PC-3 (cell line): Measurements from ENCODE around the gene CYS1. TPM values are rescaled to one million over a fixed set of nuclear protein-coding genes. Genes with fewer than 3 reads are reported as not detected.

ENCODE experiments used
- ATAC-seq: fragments of 200-7000 bp; cut with Tn5 transposase; 2 replicates; pipeline ENCODE4 v1.9.1; 2020; ENCODE audit warnings: mild to moderate bottlenecking, moderate library complexity
- BruUV-seq: library from RNA; stranded (reverse); fragments of 400-500 nt; replicated peaks from 2 replicates; lab custom pipeline; 2021; lab: Mats Ljungman, UMichigan
- CTCF ChIA-PET: fragments of 300-600 bp; sonication (Branson Sonifier 250); formaldehyde crosslinking; loops from one replicate; lab custom pipeline; 2022; ENCODE audit warnings: antibody characterized with exemption; lab: Charles Lee
- POLR2A ChIA-PET: fragments of 300-600 bp; sonication (Branson Sonifier 250); formaldehyde crosslinking; loops from one replicate; lab custom pipeline; 2022; ENCODE audit warnings: antibody characterized with exemption; ENCODE audit not compliant: unreplicated experiment; lab: Charles Lee
- DNase-seq: peaks from one replicate; pipeline ENCODE4 v3.0.0-alpha.2; 2015
- H2AFZ ChIP-seq: fragments of 300-600 bp; sonication (generic); 2 replicates; pipeline ENCODE4 v1.6.0; 2016; ENCODE audit warnings: antibody characterized with exemption, low read length
- H3F3A ChIP-seq: fragments of 300-600 bp; sonication (generic); one replicate; pipeline ENCODE4 v1.6.0; 2017; ENCODE audit warnings: antibody characterized with exemption, low read length, control low read depth, mild to moderate bottlenecking; ENCODE audit not compliant: unreplicated experiment
- H3K27ac ChIP-seq: fragments of 300-600 bp; sonication (generic); 2 replicates; pipeline ENCODE4 v1.5.1; 2016; ENCODE audit warnings: mild to moderate bottlenecking, low read length
- H3K27me3 ChIP-seq: fragments of 300-600 bp; sonication (generic); 2 replicates; pipeline ENCODE4 v1.6.1; 2016; ENCODE audit warnings: low read length, mixed read lengths
- H3K36me3 ChIP-seq: fragments of 300-600 bp; sonication (generic); 2 replicates; pipeline ENCODE4 v1.6.1; 2016; ENCODE audit warnings: low read depth, mixed run types, low read length, mixed read lengths
- H3K4me1 ChIP-seq: fragments of 300-600 bp; sonication (generic); 2 replicates; pipeline ENCODE4 v1.5.1; 2016; ENCODE audit warnings: low read length; ENCODE audit not compliant: insufficient read depth
- H3K4me2 ChIP-seq: fragments of 300-600 bp; sonication (generic); 2 replicates; pipeline ENCODE4 v1.6.0; 2016; ENCODE audit warnings: low read length
- H3K4me3 ChIP-seq: fragments of 300-600 bp; sonication (generic); 2 replicates; pipeline ENCODE4 v1.5.1; 2016; ENCODE audit warnings: mild to moderate bottlenecking, low read length, mixed read lengths
- H3K79me2 ChIP-seq: fragments of 300-600 bp; sonication (generic); 2 replicates; pipeline ENCODE4 v1.6.1; 2017; ENCODE audit warnings: low read length, mixed read lengths
- H3K9ac ChIP-seq: fragments of 300-600 bp; sonication (generic); 2 replicates; pipeline ENCODE4 v1.6.0; 2016; ENCODE audit warnings: mild to moderate bottlenecking, low read length
- H3K9me2 ChIP-seq: fragments of 300-600 bp; sonication (generic); replicated peaks from 2 replicates; pipeline ENCODE4 v1.6.1; 2016; ENCODE audit warnings: mixed run types, low read length, mixed read lengths
- H3K9me3 ChIP-seq: fragments of 300-600 bp; sonication (generic); 2 replicates; pipeline ENCODE4 v1.6.1; 2016; ENCODE audit warnings: low read length, mixed read lengths
- H4K20me1 ChIP-seq: fragments of 300-600 bp; sonication (generic); 2 replicates; pipeline ENCODE4 v1.6.1; 2016; ENCODE audit warnings: low read length, mixed read lengths
- EZH2 ChIP-seq: fragments of 300-600 bp; sonication (generic); IDR thresholded peaks from one replicate; pipeline ENCODE4 v1.6.1; 2017; ENCODE audit warnings: antibody characterized with exemption, mild to moderate bottlenecking, low read length; ENCODE audit not compliant: unreplicated experiment
- EZH2phosphoT487 ChIP-seq: fragments of 300-600 bp; sonication (generic); IDR thresholded peaks from 2 replicates; pipeline ENCODE4 v1.6.1; 2018; ENCODE audit warnings: mild to moderate bottlenecking, antibody characterized with exemption, low read length, borderline replicate concordance
- intact Hi-C: fragments of 100-400 bp; cut with micrococcal nuclease; formaldehyde crosslinking; loops from 2 replicates; pipeline ENCODE4 v1.9.0; 2023
- total RNA-seq: library from RNA; depleted of rRNA; stranded (reverse); fragments of >200 nt; gene quantifications from 2 replicates; pipeline ENCODE4 v1.2.3, GENCODE V29; 2014
- TF ChIP-seq, protein P1 (sequence below): fragments of 300-600 bp; sonication (generic); conservative IDR thresholded peaks from 2 replicates; pipeline ENCODE4 v1.5.1; 2017; ENCODE audit warnings: antibody characterized with exemption, low read depth, mild to moderate bottlenecking, low read length

CYS1 gene
- total RNA-seq, 1 experiment from 2014 or later, result 0.15 TPM

DNA sequence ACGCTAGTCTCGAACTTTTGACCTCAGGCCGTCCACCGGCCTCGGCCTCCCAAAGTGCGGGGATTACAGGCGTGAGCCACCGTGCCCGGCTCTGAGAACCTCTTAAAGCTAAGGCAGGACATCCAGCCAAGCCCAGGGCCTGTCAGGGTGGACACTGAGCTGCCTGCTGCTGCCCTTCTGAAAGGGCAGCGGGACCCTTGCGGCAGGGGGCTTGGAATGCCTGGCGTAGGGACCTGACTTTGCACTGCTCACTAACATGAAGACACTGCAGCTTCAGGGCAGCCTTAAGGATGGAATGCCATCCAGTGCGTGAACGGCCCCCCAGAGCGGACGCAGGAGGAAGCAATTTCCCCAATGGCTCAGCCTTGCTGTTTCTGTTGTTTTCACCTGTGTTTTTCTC, 9.0 kb downstream of the CYS1 start:
- Histone ChIP-seq H4K20me1 (no peaks in the 10 kb centered on the region), H2AFZ (no peak overlapping the region), H3K4me1 (no peaks in the 10 kb centered on the region), H3K4me3 (no peak overlapping the region), H3K9me2 (no peaks in the 10 kb centered on the region), H3F3A (no peaks in the 10 kb centered on the region), H3K4me2 (no peak overlapping the region), H3K27ac (no peak overlapping the region), H3K36me3 (no peaks in the 10 kb centered on the region), H3K79me2 (no peaks in the 10 kb centered on the region), H3K9ac (no peak overlapping the region), H3K9me3 (no peaks in the 10 kb centered on the region), H3K27me3 (peaks cover 9% of the 10 kb centered on the region)
- ATAC-seq (no peak), DNase-seq (no peak)
- intact Hi-C loops, result loop anchor here (5.0 kb wide), 2 partner anchors 41 to 596 kb away; no protein-coding TSS in a partner anchor
- POLR2A ChIA-PET, result no interaction called here
- CTCF ChIA-PET, result interaction anchor here (4.7 kb wide), 1 partner anchor 26 kb away, joined by 86 read pairs; no protein-coding TSS in a partner anchor
- TF ChIP-seq EZH2, result no peak
- BruUV-seq, result no TSS peak

DNA sequence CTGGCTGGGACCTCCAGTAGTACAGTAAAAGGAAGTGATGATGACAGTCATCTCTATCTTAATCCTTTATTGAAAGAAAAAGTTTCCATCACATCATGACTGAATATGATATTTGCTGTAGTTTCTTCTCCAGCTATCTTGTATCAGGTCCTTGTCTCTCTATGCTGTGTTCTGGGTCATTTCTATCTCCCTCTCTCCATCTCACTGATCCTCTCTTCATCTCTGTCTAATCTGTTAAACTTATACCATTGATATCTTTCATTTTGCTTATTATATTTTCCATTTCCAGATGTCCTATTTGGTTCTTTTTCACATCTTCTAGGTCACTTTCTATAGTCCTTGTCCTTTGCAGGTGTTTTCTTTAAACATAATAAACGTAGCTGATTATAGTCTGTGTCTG, 12.3 kb downstream of the CYS1 start:
- Histone ChIP-seq H3K9me3 (no peaks in the 10 kb centered on the region), H3K9me2 (no peaks in the 10 kb centered on the region), H3K4me1 (no peaks in the 10 kb centered on the region), H3K79me2 (no peaks in the 10 kb centered on the region), H2AFZ (no peak overlapping the region), H4K20me1 (no peaks in the 10 kb centered on the region), H3K36me3 (no peaks in the 10 kb centered on the region), H3K4me3 (no peak overlapping the region), H3F3A (no peaks in the 10 kb centered on the region), H3K4me2 (no peak overlapping the region), H3K9ac (no peak overlapping the region), H3K27me3 (no peaks in the 10 kb centered on the region), H3K27ac (no peak overlapping the region)
- CTCF ChIA-PET, result interaction anchor here (0.7 kb wide), 1 partner anchor 30 kb away, joined by 8 read pairs; no protein-coding TSS in a partner anchor
- POLR2A ChIA-PET, result interaction anchor here (0.6 kb wide), 1 partner anchor 117 kb away, joined by 6 read pairs; no protein-coding TSS in a partner anchor
- no TSS peak for BruUV-seq
- DNase-seq, result no peak
- intact Hi-C loops, result no loop called here
- ATAC-seq, result no peak
- TF ChIP-seq, protein P1, sequence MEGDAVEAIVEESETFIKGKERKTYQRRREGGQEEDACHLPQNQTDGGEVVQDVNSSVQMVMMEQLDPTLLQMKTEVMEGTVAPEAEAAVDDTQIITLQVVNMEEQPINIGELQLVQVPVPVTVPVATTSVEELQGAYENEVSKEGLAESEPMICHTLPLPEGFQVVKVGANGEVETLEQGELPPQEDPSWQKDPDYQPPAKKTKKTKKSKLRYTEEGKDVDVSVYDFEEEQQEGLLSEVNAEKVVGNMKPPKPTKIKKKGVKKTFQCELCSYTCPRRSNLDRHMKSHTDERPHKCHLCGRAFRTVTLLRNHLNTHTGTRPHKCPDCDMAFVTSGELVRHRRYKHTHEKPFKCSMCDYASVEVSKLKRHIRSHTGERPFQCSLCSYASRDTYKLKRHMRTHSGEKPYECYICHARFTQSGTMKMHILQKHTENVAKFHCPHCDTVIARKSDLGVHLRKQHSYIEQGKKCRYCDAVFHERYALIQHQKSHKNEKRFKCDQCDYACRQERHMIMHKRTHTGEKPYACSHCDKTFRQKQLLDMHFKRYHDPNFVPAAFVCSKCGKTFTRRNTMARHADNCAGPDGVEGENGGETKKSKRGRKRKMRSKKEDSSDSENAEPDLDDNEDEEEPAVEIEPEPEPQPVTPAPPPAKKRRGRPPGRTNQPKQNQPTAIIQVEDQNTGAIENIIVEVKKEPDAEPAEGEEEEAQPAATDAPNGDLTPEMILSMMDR, result no peak
- TF ChIP-seq EZH2phosphoT487, result no peak
- no peak for TF ChIP-seq EZH2

DNA sequence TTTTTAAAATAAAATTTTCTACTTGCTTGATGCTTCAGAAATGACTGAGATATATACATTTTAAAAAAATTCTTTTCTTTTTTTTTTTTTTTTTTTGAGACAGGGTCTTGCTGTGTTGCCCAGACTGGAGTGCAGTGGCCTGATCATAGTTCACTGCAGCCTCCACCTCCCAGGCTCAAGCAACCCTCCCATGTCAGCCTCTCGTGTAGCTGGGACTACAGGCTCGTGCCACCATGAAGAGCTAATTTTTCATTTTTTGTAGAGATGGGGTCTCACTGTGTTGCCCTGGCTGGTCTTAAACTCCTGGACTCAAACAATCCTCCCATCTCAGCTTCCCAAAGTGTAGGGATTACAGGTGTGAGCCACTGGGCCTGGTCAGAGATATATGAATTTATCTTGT, 12.9 kb downstream of the CYS1 start:
- DNase-seq (no peak), ATAC-seq (no peak)
- Histone ChIP-seq H3K27me3 (no peaks in the 10 kb centered on the region), H3K9me3 (no peaks in the 10 kb centered on the region), H4K20me1 (no peaks in the 10 kb centered on the region), H3K4me1 (no peaks in the 10 kb centered on the region), H3K4me2 (no peak overlapping the region), H3K9ac (no peak overlapping the region), H2AFZ (no peak overlapping the region), H3K79me2 (no peaks in the 10 kb centered on the region), H3K27ac (no peak overlapping the region), H3K4me3 (no peak overlapping the region), H3F3A (no peaks in the 10 kb centered on the region), H3K36me3 (no peaks in the 10 kb centered on the region), H3K9me2 (no peaks in the 10 kb centered on the region)
- ChIA-PET CTCF (interaction anchor here (0.7 kb wide), 1 partner anchor 30 kb away, joined by 8 read pairs; no protein-coding TSS in a partner anchor), POLR2A (no interaction called here)
- no TSS peak for BruUV-seq
- TF ChIP-seq, protein P1, result no peak
- no peak for TF ChIP-seq EZH2phosphoT487
- TF ChIP-seq EZH2, result no peak
- intact Hi-C loops, result no loop called here
